WTC11 (cell line): ENCODE results near the gene MLH3.

Source experiments
- ELF4 ChIP-seq: sonication (generic); formaldehyde crosslinking; IDR thresholded peaks from 2 replicates; pipeline ENCODE4 v1.8.1; 2022; ENCODE audit warnings: low read depth, mild to moderate bottlenecking, moderate library complexity, missing genetic modification reagents
- GABPB1 ChIP-seq: sonication (generic); formaldehyde crosslinking; IDR thresholded peaks from 2 replicates; pipeline ENCODE4 v1.8.1; 2023; ENCODE audit warnings: mild to moderate bottlenecking, missing genetic modification reagents
- HMGA2 ChIP-seq: fragments of 250-450 bp; sonication (Bioruptor Pico); IDR thresholded peaks from 2 replicates; pipeline ENCODE4 v1.4.0; 2021; ENCODE audit warnings: mild to moderate bottlenecking, moderate library complexity
- MXD4 ChIP-seq: fragments of 250-450 bp; sonication (Bioruptor Pico); IDR thresholded peaks from 2 replicates; pipeline ENCODE4 v1.8.0; 2021; ENCODE audit warnings: mild to moderate bottlenecking, moderate library complexity, borderline replicate concordance
- NFATC4 ChIP-seq: fragments of 250-450 bp; sonication (Bioruptor Pico); IDR thresholded peaks from 2 replicates; pipeline ENCODE4 v1.9.0; 2021; ENCODE audit warnings: mild to moderate bottlenecking
- TCF7 ChIP-seq: sonication (generic); formaldehyde crosslinking; IDR thresholded peaks from 2 replicates; pipeline ENCODE4 v1.8.0; 2022; ENCODE audit warnings: mild to moderate bottlenecking, low read depth, missing genetic modification reagents, moderate library complexity
- TF ChIP-seq, protein P1 (sequence below): fragments of 200-600 bp; IDR thresholded peaks from 2 replicates; pipeline ENCODE4 v1.8.0; 2022; ENCODE audit warnings: antibody characterized with exemption
- TF ChIP-seq, protein P2 (sequence below): sonication (generic); formaldehyde crosslinking; IDR thresholded peaks from 2 replicates; pipeline ENCODE4 v1.8.1; 2022; ENCODE audit warnings: low read depth, mild to moderate bottlenecking, moderate library complexity, missing genetic modification reagents, borderline replicate concordance
- TF ChIP-seq, protein P3 (sequence below): sonication (generic); formaldehyde crosslinking; IDR thresholded peaks from 2 replicates; pipeline ENCODE4 v1.8.0; 2022; ENCODE audit warnings: missing genetic modification reagents

- TF ChIP-seq, protein P1, sequence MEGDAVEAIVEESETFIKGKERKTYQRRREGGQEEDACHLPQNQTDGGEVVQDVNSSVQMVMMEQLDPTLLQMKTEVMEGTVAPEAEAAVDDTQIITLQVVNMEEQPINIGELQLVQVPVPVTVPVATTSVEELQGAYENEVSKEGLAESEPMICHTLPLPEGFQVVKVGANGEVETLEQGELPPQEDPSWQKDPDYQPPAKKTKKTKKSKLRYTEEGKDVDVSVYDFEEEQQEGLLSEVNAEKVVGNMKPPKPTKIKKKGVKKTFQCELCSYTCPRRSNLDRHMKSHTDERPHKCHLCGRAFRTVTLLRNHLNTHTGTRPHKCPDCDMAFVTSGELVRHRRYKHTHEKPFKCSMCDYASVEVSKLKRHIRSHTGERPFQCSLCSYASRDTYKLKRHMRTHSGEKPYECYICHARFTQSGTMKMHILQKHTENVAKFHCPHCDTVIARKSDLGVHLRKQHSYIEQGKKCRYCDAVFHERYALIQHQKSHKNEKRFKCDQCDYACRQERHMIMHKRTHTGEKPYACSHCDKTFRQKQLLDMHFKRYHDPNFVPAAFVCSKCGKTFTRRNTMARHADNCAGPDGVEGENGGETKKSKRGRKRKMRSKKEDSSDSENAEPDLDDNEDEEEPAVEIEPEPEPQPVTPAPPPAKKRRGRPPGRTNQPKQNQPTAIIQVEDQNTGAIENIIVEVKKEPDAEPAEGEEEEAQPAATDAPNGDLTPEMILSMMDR = no peak
- TF ChIP-seq, protein P2, sequence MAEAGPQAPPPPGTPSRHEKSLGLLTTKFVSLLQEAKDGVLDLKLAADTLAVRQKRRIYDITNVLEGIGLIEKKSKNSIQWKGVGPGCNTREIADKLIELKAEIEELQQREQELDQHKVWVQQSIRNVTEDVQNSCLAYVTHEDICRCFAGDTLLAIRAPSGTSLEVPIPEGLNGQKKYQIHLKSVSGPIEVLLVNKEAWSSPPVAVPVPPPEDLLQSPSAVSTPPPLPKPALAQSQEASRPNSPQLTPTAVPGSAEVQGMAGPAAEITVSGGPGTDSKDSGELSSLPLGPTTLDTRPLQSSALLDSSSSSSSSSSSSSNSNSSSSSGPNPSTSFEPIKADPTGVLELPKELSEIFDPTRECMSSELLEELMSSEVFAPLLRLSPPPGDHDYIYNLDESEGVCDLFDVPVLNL (CRISPR knock-in tag) = no peak
- TF ChIP-seq GABPB1 (CRISPR knock-in tag) = no peak
- TF ChIP-seq MXD4 (CRISPR knock-in tag) = no peak
- TF ChIP-seq, protein P3, sequence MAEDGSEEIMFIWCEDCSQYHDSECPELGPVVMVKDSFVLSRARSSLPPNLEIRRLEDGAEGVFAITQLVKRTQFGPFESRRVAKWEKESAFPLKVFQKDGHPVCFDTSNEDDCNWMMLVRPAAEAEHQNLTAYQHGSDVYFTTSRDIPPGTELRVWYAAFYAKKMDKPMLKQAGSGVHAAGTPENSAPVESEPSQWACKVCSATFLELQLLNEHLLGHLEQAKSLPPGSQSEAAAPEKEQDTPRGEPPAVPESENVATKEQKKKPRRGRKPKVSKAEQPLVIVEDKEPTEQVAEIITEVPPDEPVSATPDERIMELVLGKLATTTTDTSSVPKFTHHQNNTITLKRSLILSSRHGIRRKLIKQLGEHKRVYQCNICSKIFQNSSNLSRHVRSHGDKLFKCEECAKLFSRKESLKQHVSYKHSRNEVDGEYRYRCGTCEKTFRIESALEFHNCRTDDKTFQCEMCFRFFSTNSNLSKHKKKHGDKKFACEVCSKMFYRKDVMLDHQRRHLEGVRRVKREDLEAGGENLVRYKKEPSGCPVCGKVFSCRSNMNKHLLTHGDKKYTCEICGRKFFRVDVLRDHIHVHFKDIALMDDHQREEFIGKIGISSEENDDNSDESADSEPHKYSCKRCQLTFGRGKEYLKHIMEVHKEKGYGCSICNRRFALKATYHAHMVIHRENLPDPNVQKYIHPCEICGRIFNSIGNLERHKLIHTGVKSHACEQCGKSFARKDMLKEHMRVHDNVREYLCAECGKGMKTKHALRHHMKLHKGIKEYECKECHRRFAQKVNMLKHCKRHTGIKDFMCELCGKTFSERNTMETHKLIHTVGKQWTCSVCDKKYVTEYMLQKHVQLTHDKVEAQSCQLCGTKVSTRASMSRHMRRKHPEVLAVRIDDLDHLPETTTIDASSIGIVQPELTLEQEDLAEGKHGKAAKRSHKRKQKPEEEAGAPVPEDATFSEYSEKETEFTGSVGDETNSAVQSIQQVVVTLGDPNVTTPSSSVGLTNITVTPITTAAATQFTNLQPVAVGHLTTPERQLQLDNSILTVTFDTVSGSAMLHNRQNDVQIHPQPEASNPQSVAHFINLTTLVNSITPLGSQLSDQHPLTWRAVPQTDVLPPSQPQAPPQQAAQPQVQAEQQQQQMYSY (CRISPR knock-in tag) = no peak
- no peak for TF ChIP-seq HMGA2 (CRISPR knock-in tag)
- TF ChIP-seq TCF7 (CRISPR knock-in tag) = no peak
- TF ChIP-seq NFATC4 = no peak
- TF ChIP-seq ELF4 (CRISPR knock-in tag) = no peak
Observed at GRCh38 chr14:75098682-75099081, 47.4 kb upstream of the MLH3 start.
